Mucosa of gallbladder (tissue), 1 donor: ENCODE data around the gene UGT1A1. TPM values are rescaled to one million over a fixed set of nuclear protein-coding genes. Genes with fewer than 3 reads are reported as not detected.

Experiments
- DNase-seq: peaks from one replicate; pipeline ENCODE4 v3.0.0-alpha.2; 2020; ENCODE audit warnings: low spot score
- total RNA-seq: library from RNA; stranded (reverse); gene quantifications from one replicate; pipeline ENCODE4 v1.2.1, GENCODE V29; 2021
- donor health status: DM: no; HTN: no; CAD: no.

Gene UGT1A1
- total RNA-seq, 1 donor from 2014 or later = 2.6 TPM

GRCh38 chr2:233816771-233817170 lies 56.7 kb downstream of the UGT1A1 start:
- no peak for DNase-seq

- no peak for DNase-seq
Measured at GRCh38 chr2:233817361-233817911, 57.4 kb downstream of the UGT1A1 start.

GRCh38 chr2:233817995-233818638 lies 58.0 kb downstream of the UGT1A1 start:
- DNase-seq = no peak

GRCh38 chr2:233818639-233819621 lies 58.9 kb downstream of the UGT1A1 start:
- DNase-seq = no peak

- DNase-seq = no peak
Measured at GRCh38 chr2:233819884-233820773, 60.1 kb downstream of the UGT1A1 start.

- no peak for DNase-seq
Measured at GRCh38 chr2:233820774-233821105, 60.7 kb downstream of the UGT1A1 start.

- no peak for DNase-seq
Measured at GRCh38 chr2:233821196-233821595, 61.1 kb downstream of the UGT1A1 start.

GRCh38 chr2:233821709-233822100 lies 61.6 kb downstream of the UGT1A1 start:
- DNase-seq = no peak

GRCh38 chr2:233822101-233822771 lies 62.2 kb downstream of the UGT1A1 start:
- DNase-seq = no peak

Other genes with a start within 250 kb of the UGT1A1 start
- 48.1 TPM for gene USP40, start 193.5 kb upstream of the UGT1A1 start, total RNA-seq
- gene UGT1A8, start 142.6 kb upstream of the UGT1A1 start, total RNA-seq = 26.4 TPM
- gene UGT1A10, start 123.8 kb upstream of the UGT1A1 start, total RNA-seq = 47.5 TPM
- gene UGT1A9, start 88.4 kb upstream of the UGT1A1 start, total RNA-seq = 1.3 TPM
- gene UGT1A7, start 78.4 kb upstream of the UGT1A1 start, total RNA-seq = 2.2 TPM
- 6.3 TPM for gene UGT1A6, start 67.4 kb upstream of the UGT1A1 start, total RNA-seq
- 2.0 TPM for gene UGT1A5, start 47.4 kb upstream of the UGT1A1 start, total RNA-seq
- 5.2 TPM for gene UGT1A4, start 41.5 kb upstream of the UGT1A1 start, total RNA-seq
- gene UGT1A3, start 31.2 kb upstream of the UGT1A1 start, total RNA-seq = 0.86 TPM
- 1.2 TPM for gene MROH2A, start 18.1 kb downstream of the UGT1A1 start, total RNA-seq
- gene HJURP, start 94.3 kb downstream of the UGT1A1 start, total RNA-seq = 1.9 TPM
- gene TRPM8, start 157.1 kb downstream of the UGT1A1 start, total RNA-seq = 0.12 TPM